Progenitor cell of endocrine pancreas (in vitro differentiated cells): ENCODE data around the gene COBL. TPM values are rescaled to one million over a fixed set of nuclear protein-coding genes. Genes with fewer than 3 reads are reported as not detected.

Experiments used
- DNase-seq: peaks from one replicate; pipeline ENCODE4 v3.0.0; 2021; ENCODE audit warnings: low spot score; ENCODE audit not compliant: unreplicated experiment
- H3K27ac Mint-ChIP-seq: 2 replicates; pipeline ENCODE4 v1.8.0; 2021; ENCODE audit warnings: mild to moderate bottlenecking, moderate library complexity, mixed read lengths
- H3K27me3 Mint-ChIP-seq: 2 replicates; pipeline ENCODE4 v1.8.0; 2021; ENCODE audit warnings: mixed read lengths
- H3K36me3 Mint-ChIP-seq: 2 replicates; pipeline ENCODE4 v1.8.0; 2022; ENCODE audit warnings: mixed read lengths; ENCODE audit not compliant: insufficient read depth
- H3K4me1 Mint-ChIP-seq: 2 replicates; pipeline ENCODE4 v1.8.0; 2021; ENCODE audit warnings: low read depth, mixed read lengths
- H3K4me3 Mint-ChIP-seq: 2 replicates; pipeline ENCODE4 v1.8.0; 2021; ENCODE audit warnings: low read depth, mild to moderate bottlenecking, moderate library complexity, mixed read lengths
- H3K9me3 Mint-ChIP-seq: 2 replicates; pipeline ENCODE4 v1.8.0; 2021; ENCODE audit warnings: low read depth, mixed read lengths
- CTCF ChIP-seq: fragments of 200-600 bp; sonication (generic); IDR thresholded peaks from one replicate; pipeline ENCODE4 v1.5.0; 2021; ENCODE audit warnings: antibody characterized with exemption, mild to moderate bottlenecking; ENCODE audit not compliant: unreplicated experiment
- total RNA-seq: library from RNA; stranded (reverse); gene quantifications from 2 replicates; pipeline ENCODE4 v1.2.1, GENCODE V29; 2021

COBL gene
- total RNA-seq, 1 donor from 2014 or later: 21.3 TPM

DNA sequence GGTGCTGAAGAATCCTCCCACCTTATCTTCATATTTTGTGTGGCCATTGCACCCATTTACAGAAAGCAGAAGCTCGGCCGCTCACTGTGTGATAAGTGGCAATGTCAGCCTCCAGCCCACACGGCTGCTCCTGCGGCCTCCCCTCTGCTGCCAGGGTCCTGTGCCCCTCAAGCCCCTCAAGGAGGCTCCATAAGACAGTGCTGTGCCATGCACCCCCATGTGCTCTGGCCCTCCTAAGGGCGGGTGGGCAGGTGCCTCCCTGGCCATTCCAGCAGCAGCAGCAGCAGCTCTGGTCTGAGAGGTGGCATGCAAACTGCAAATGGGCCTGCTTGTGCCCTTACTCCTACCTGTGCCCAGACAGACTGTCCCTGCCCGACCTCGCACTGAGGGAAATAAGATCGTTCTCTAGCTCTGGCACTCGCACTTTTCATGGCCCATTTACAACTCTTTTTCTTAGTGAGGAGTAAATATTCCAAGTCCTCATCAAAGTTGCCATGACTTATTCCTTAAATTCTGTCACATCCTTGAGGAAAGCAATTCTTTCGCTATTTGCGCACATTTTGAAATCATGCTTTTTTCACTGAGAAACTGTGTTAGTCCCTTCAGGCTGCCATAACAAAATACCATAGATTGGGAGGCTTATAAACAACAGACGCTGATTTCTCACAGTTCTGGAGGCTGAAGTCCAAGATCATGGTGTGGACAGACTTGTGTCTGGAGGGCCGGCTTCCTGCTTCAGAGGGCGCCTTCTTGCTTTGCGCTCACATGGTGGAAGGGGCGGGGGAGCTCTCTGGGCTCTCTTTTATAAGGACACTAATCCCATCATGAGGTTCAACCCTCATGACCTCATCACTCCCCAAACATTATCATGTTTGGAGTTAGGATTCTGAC lies 187.8 kb downstream of the COBL start:
- TF ChIP-seq CTCF: no peak
- Mint-ChIP-seq H3K9me3 (peaks cover 5% of the 10 kb centered on the region), H3K27ac (no peak overlapping the region), H3K4me3 (no peak overlapping the region), H3K4me1 (no peaks in the 10 kb centered on the region), H3K36me3 (peaks cover 13% of the 10 kb centered on the region), H3K27me3 (peaks cover 2% of the 10 kb centered on the region)
- DNase-seq: no peak

DNA sequence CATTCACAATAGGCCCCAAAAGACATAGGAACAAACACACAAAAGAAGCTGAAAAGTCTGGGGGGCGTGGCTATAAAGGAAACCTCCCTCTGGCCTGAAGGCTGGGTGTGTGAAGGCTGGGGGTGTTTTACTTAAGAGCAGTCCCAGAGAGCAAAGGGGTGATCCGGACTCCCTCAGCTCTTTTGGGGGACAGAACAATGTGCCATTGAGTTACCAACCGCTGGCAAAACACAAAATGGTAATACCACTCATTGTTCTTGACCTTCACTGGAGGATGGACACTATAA lies 189.0 kb downstream of the COBL start:
- H3K27me3 Mint-ChIP-seq: peaks cover 2% of the 10 kb centered on the region
- TF ChIP-seq CTCF: no peak
- H3K4me3 Mint-ChIP-seq: no peak overlapping the region

DNA sequence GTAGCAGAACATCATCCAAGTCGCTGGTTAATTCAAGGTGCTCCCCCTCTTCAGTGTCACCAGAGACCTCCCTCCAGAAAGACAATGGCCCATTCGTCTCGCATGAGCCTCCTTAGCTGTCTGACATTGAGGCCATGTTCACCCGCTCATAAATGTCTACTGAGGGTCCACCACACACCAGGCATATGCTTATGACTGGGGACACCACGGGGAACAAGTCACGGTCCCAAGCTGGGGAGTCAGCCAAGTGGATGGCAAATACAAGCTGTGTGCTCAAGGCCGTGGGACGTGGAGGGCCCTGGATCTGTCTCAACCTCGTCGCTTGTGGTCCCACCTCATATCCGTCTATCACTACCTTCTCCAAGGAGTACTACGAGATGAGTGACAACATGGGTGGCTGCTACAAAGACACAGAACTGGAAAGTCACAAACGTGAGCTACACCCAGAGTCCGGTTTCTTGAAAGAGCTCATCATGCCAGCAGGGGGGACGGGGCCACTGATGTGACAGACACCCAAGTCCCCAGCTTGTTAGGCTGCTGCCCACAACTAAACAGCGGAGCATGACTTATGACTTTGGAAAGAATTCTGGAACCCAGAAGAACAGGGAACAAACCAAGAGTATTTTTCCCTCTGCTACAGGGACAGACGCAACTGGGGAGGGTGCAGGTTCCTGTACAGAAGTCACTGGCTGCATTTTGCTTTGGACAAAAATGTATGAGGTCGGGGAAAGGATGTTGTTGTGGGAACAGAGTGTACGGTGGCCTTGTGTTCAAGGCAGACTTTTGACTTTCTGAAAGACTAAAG lies 189.6 kb downstream of the COBL start:
- Mint-ChIP-seq H3K27ac (no peak overlapping the region), H3K36me3 (peaks cover 3% of the 10 kb centered on the region), H3K4me3 (no peak overlapping the region), H3K27me3 (peaks cover 2% of the 10 kb centered on the region), H3K4me1 (peaks cover 4% of the 10 kb centered on the region), H3K9me3 (no peaks in the 10 kb centered on the region)
- TF ChIP-seq CTCF: no peak
- DNase-seq: no peak

More for the DNA sequence above, 189.0 kb downstream of the COBL start:
- Mint-ChIP-seq H3K9me3 (peaks cover 4% of the 10 kb centered on the region), H3K27ac (no peak overlapping the region), H3K36me3 (peaks cover 8% of the 10 kb centered on the region), H3K4me1 (no peaks in the 10 kb centered on the region)
- DNase-seq: no peak

- H3K4me3 Mint-ChIP-seq: no peak overlapping the region
- H3K36me3 Mint-ChIP-seq: peaks cover 2% of the 10 kb centered on the region
- no peak for TF ChIP-seq CTCF
- peaks cover 2% of the 10 kb centered on the region for H3K27me3 Mint-ChIP-seq
- DNase-seq: no peak
- no peaks in the 10 kb centered on the region for H3K9me3 Mint-ChIP-seq
- H3K27ac Mint-ChIP-seq: no peak overlapping the region
- peaks cover 8% of the 10 kb centered on the region for H3K4me1 Mint-ChIP-seq
Observed at GRCh38 chr7:51126324-51126723, 190.3 kb downstream of the COBL start.

DNA sequence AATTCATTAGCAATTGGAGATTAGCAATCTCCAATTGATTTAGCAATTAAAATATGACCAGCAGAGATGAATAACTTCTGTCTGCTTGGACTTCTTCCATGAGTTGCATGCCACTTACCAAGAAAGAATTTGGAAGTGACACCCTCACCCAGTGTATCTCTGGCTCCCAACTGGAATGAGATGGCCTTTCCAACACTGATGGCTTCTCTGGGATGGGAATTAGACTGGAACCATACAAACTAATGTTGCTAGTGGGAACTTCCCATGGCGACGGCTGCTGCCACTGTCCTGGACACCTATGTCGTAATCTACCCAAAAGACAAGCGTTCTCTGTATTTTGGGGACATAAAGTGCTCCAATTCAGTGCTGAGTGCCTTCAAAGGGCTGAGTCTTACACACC lies 192.3 kb downstream of the COBL start:
- H3K27me3 Mint-ChIP-seq: no peaks in the 10 kb centered on the region
- peaks cover 8% of the 10 kb centered on the region for H3K4me1 Mint-ChIP-seq
- H3K9me3 Mint-ChIP-seq: no peaks in the 10 kb centered on the region
- no peak overlapping the region for H3K27ac Mint-ChIP-seq
- no peak for DNase-seq
- peaks cover 2% of the 10 kb centered on the region for H3K36me3 Mint-ChIP-seq
- no peak overlapping the region for H3K4me3 Mint-ChIP-seq
- TF ChIP-seq CTCF: no peak
